HCT116 (cell line): Measurements from ENCODE around the gene DVL1. TPM values are rescaled to one million over a fixed set of nuclear protein-coding genes. Genes with fewer than 3 reads are reported as not detected.
A peak's percentile ranks its signal among the peaks of the same experiment; 100 is the strongest.

ENCODE experiments used
- ATAC-seq: fragments of 200-7000 bp; cut with Tn5 transposase; 2 replicates; pipeline ENCODE4 v1.9.1; 2020; ENCODE audit warnings: mild to moderate bottlenecking, moderate library complexity
- BruUV-seq: library from RNA; stranded (reverse); fragments of 400-500 nt; replicated peaks from 2 replicates; lab custom pipeline; 2021; lab: Mats Ljungman, UMichigan
- CTCF ChIA-PET: fragments of 300-600 bp; sonication (Branson Sonifier 250); formaldehyde crosslinking; loops from one replicate; lab custom pipeline; 2021; ENCODE audit warnings: antibody characterized with exemption; lab: Charles Lee
- POLR2A ChIA-PET: fragments of 300-600, 350-600 bp; sonication (Branson Sonifier 250); formaldehyde crosslinking; loops from one replicate; lab custom pipeline; 2021; ENCODE audit warnings: antibody characterized with exemption; lab: Charles Lee
- RAD21 ChIA-PET, 2 experiments: fragments of 300-600 bp; sonication (Branson Sonifier 250); formaldehyde crosslinking; loops; one replicate each; lab custom pipeline; 2023; ENCODE audit warnings: low total read pairs in 2 of 2; ENCODE audit not compliant: uncharacterized antibody in 2 of 2, unreplicated experiment in 2 of 2, low non-redundant PET in 1 of 2; lab: Charles Lee
- DNase-seq: peaks from one replicate; pipeline ENCODE4 v3.0.0-alpha.2; 2010; ENCODE audit warnings: low read depth, low spot score
- H2AFZ ChIP-seq: fragments of 200-600 bp; shearing (Covaris generic), sonication (generic); 2 replicates; pipeline ENCODE4 v1.6.1; 2017; ENCODE audit warnings: low read depth, mixed run types, mixed read lengths, antibody characterized with exemption, low read length; ENCODE audit not compliant: poor library complexity, severe bottlenecking
- H3K27ac ChIP-seq: 2 replicates; pipeline ENCODE4 v1.5.1; 2012; ENCODE audit warnings: low read depth, low read length
- H3K27me3 ChIP-seq: fragments of 200-600 bp; sonication (generic); 2 replicates; pipeline ENCODE4 v1.6.1; 2016; ENCODE audit warnings: mixed run types, low read length, mixed read lengths; ENCODE audit not compliant: insufficient read depth
- H3K36me3 ChIP-seq, 2 experiments: fragments of 200-500 bp in 1 of 2; fragments of 200-600 bp in 1 of 2; sonication (Bioruptor generic) in 1 of 2; sonication (generic) in 1 of 2; 2 replicates each; pipeline versions ENCODE4 v1.5.1 to v1.6.1; 2014 to 2016; ENCODE audit warnings: low read length in 2 of 2, inconsistent platforms in 1 of 2, mixed read lengths in 1 of 2, mixed run types in 1 of 2; ENCODE audit not compliant: insufficient read depth in 2 of 2, control insufficient read depth in 1 of 2
- H3K4me1 ChIP-seq, 2 experiments: fragments of 200-600 bp in 1 of 2; sonication (generic) in 1 of 2; 2 replicates each; pipeline versions ENCODE4 v1.5.1 to v1.6.1; 2012 to 2017; ENCODE audit warnings: low read length in 2 of 2, inconsistent platforms in 1 of 2, mild to moderate bottlenecking in 1 of 2, mixed read lengths in 1 of 2, mixed run types in 1 of 2, moderate library complexity in 1 of 2; ENCODE audit not compliant: insufficient read depth in 2 of 2, control insufficient read depth in 1 of 2
- H3K4me2 ChIP-seq: fragments of 200-600 bp; sonication (generic); 2 replicates; pipeline ENCODE4 v1.6.1; 2017; ENCODE audit warnings: mixed run types, low read length, mixed read lengths
- H3K4me3 ChIP-seq, 2 experiments: fragments of 200-600 bp in 1 of 2; sonication (generic) in 1 of 2; replicated peaks in 1 of 2; 2 replicates each; pipeline ENCODE4 v1.5.1; 2011 to 2016; ENCODE audit warnings: low read length in 2 of 2, control low read depth in 1 of 2, low read depth in 1 of 2, mild to moderate bottlenecking in 1 of 2, mixed read lengths in 1 of 2, mixed run types in 1 of 2
- H3K79me2 ChIP-seq: fragments of 200-600 bp; sonication (generic); 2 replicates; pipeline ENCODE4 v1.6.1; 2017; ENCODE audit warnings: mild to moderate bottlenecking, mixed run types, low read length, moderate library complexity, mixed read lengths; ENCODE audit not compliant: insufficient read depth
- H3K9ac ChIP-seq: fragments of 200-600 bp; sonication (generic); 2 replicates; pipeline ENCODE4 v1.6.1; 2016; ENCODE audit warnings: low read length, mixed read lengths
- H3K9me2 ChIP-seq: fragments of 200-600 bp; sonication (generic), shearing (Covaris generic); 2 replicates; pipeline ENCODE4 v1.6.1; 2017; ENCODE audit warnings: mixed run types, mild to moderate bottlenecking, moderate library complexity; ENCODE audit not compliant: insufficient read depth
- H3K9me3 ChIP-seq, 2 experiments: fragments of 200-500 bp in 1 of 2; fragments of 200-600 bp in 1 of 2; sonication (Bioruptor generic) in 1 of 2; sonication (generic) in 1 of 2; 2 replicates each; pipeline ENCODE4 v1.6.1; 2014 to 2017; ENCODE audit warnings: low read length in 2 of 2, mixed read lengths in 2 of 2, inconsistent platforms in 1 of 2, low read depth in 1 of 2, mild to moderate bottlenecking in 1 of 2, mixed run types in 1 of 2, moderate library complexity in 1 of 2; ENCODE audit not compliant: control insufficient read depth in 1 of 2, insufficient read depth in 1 of 2
- H4K20me1 ChIP-seq: fragments of 200-600 bp; sonication (generic), shearing (Covaris generic); 2 replicates; pipeline ENCODE4 v1.6.1; 2017; ENCODE audit warnings: mixed run types, mild to moderate bottlenecking, moderate library complexity; ENCODE audit not compliant: insufficient read depth
- MAX ChIP-seq: IDR thresholded peaks from 2 replicates; pipeline ENCODE4 v1.6.1; 2012
- POLR2AphosphoS5 ChIP-seq: IDR thresholded peaks from 2 replicates; pipeline ENCODE4 v1.6.1; 2011; ENCODE audit warnings: mild to moderate bottlenecking, low read depth, low read length, moderate library complexity
- SP1 ChIP-seq: IDR thresholded peaks from 2 replicates; pipeline ENCODE4 v1.6.1; 2012; ENCODE audit warnings: low read depth
- YY1 ChIP-seq: IDR thresholded peaks from 2 replicates; pipeline ENCODE4 v1.6.1; 2011; ENCODE audit warnings: low read length, low read depth, moderate library complexity, mild to moderate bottlenecking; ENCODE audit not compliant: insufficient replicate concordance; ENCODE audit errors: extremely low read depth
- ZFX ChIP-seq: fragments of 450-650 bp; IDR thresholded peaks from 2 replicates; pipeline ENCODE4 v1.6.1; 2017
- ZNF274 ChIP-seq: fragments of 200-500 bp; sonication (Bioruptor generic); IDR thresholded peaks from 2 replicates; pipeline ENCODE4 v1.6.1; 2014; ENCODE audit warnings: mild to moderate bottlenecking, low read depth, low read length, inconsistent platforms
- intact Hi-C: fragments of 100-400 bp; cut with micrococcal nuclease; formaldehyde crosslinking; loops from 2 replicates; pipeline ENCODE4 v1.10.0; 2022
- total RNA-seq: library from RNA; stranded (reverse); gene quantifications from one replicate; pipeline ENCODE4 v1.2.1, GENCODE V29; 2021; ENCODE audit not compliant: unreplicated experiment

The DVL1 gene
- total RNA-seq, 1 experiment from 2014 or later: 160 TPM

DNA sequence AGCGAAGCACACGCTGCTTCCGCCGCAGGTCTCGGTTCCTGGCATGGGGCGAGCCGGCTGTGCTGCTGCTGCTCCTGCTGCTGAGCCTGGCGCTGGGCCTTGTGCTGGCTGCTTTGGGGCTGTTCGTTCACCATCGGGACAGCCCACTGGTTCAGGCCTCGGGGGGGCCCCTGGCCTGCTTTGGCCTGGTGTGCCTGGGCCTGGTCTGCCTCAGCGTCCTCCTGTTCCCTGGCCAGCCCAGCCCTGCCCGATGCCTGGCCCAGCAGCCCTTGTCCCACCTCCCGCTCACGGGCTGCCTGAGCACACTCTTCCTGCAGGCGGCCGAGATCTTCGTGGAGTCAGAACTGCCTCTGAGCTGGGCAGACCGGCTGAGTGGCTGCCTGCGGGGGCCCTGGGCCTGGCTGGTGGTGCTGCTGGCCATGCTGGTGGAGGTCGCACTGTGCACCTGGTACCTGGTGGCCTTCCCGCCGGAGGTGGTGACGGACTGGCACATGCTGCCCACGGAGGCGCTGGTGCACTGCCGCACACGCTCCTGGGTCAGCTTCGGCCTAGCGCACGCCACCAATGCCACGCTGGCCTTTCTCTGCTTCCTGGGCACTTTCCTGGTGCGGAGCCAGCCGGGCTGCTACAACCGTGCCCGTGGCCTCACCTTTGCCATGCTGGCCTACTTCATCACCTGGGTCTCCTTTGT, 15.5 kb downstream of the DVL1 start:
- POLR2A ChIA-PET: interaction anchor here (0.6 kb wide), 1 partner anchor 41 kb away, joined by 3 read pairs; the partner anchor contains the start of gene AURKAIP1
- intact Hi-C loops: no loop called here

DNA sequence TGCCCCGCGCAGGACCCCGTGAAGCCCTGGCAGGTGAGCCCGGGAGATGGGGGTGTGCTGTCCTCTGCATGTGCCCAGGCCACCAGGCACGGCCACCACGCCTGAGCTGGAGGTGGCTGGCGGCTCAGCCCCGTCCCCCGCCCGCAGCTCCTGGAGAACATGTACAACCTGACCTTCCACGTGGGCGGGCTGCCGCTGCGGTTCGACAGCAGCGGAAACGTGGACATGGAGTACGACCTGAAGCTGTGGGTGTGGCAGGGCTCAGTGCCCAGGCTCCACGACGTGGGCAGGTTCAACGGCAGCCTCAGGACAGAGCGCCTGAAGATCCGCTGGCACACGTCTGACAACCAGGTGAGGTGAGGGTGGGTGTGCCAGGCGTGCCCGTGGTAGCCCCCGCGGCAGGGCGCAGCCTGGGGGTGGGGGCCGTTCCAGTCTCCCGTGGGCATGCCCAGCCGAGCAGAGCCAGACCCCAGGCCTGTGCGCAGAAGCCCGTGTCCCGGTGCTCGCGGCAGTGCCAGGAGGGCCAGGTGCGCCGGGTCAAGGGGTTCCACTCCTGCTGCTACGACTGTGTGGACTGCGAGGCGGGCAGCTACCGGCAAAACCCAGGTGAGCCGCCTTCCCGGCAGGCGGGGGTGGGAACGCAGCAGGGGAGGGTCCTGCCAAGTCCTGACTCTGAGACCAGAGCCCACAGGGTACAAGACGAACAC, 16.3 kb downstream of the DVL1 start:
- H3K4me1 ChIP-seq: peaks cover 10 to 41% of the 10 kb centered on the region in 2 experiments; a peak in 3 of 4 replicates
- no peaks in the 10 kb centered on the region for H3K27me3 ChIP-seq
- DNase-seq: no peak
- no TSS peak for BruUV-seq
- TF ChIP-seq YY1 (no peak), MAX (peak; percentile 66), POLR2AphosphoS5 (peak; percentile 57)
- TF ChIP-seq, all 23 proteins: peak for 2
- Histone ChIP-seq H3K9me2 (no peaks in the 10 kb centered on the region), H3K9me3 (no peaks in the 10 kb centered on the region), H3K27ac (peak overlapping the region; percentile 10; the same call in 1 of the 2 replicates), H3K4me3 (no peak overlapping the region), H3K9ac (peak overlapping the region; percentile 20; the same call in 1 of the 2 replicates), H3K79me2 (peaks cover 7% of the 10 kb centered on the region; the same call in 1 of the 2 replicates), H3K36me3 (peaks cover 0 to 10% of the 10 kb centered on the region in 2 experiments; a peak in 1 of 4 replicates), H2AFZ (no peak overlapping the region), H4K20me1 (peaks cover 4% of the 10 kb centered on the region; the same call in 1 of the 2 replicates), H3K4me2 (peak overlapping the region; percentile 44)
- ChIA-PET RAD21 (no interaction called here), CTCF (no interaction called here), POLR2A (interaction anchor here (0.6 kb wide), 1 partner anchor 42 kb away, joined by 3 read pairs; the partner anchor contains the start of gene AURKAIP1)
- ATAC-seq: peak; percentile 17
- intact Hi-C loops: no loop called here

More for the DNA sequence above, 15.5 kb downstream of the DVL1 start:
- no peak overlapping the region for H3K9ac ChIP-seq
- BruUV-seq: no TSS peak
- no peak overlapping the region for H2AFZ ChIP-seq
- no peaks in the 10 kb centered on the region for H3K27me3 ChIP-seq
- H3K27ac ChIP-seq: peak overlapping the region; percentile 28; the same call in 1 of the 2 replicates
- no peak overlapping the region for H3K4me3 ChIP-seq
- ATAC-seq (peak; percentile 15), DNase-seq (no peak)
- H4K20me1 ChIP-seq: peaks cover 4% of the 10 kb centered on the region; the same call in 1 of the 2 replicates
- no peak overlapping the region for H3K4me2 ChIP-seq
- CTCF ChIA-PET: no interaction called here
- TF ChIP-seq ZFX (peak; percentile 27; the same call in 1 of the 2 replicates), ZNF274 (no peak), SP1 (no peak), POLR2AphosphoS5 (peak; percentile 48; the same call in 1 of the 2 replicates)
- RAD21 ChIA-PET: no interaction called here
- H3K36me3 ChIP-seq: peaks cover 3 to 12% of the 10 kb centered on the region in 2 experiments; a peak in 2 of 4 replicates
- no peaks in the 10 kb centered on the region for H3K9me3 ChIP-seq
- peaks cover 7% of the 10 kb centered on the region; the same call in 1 of the 2 replicates for H3K79me2 ChIP-seq
- H3K9me2 ChIP-seq: no peaks in the 10 kb centered on the region
- peaks cover 10 to 47% of the 10 kb centered on the region in 2 experiments; a peak in 3 of 4 replicates for H3K4me1 ChIP-seq
